ENCODE data around the gene LGR4. TPM values are rescaled to one million over a fixed set of nuclear protein-coding genes. Genes with fewer than 3 reads are reported as not detected.
A peak's percentile ranks its signal among the peaks of the same experiment; 100 is the strongest.

LGR4 gene
- total RNA-seq, 4 donors from 2014 or later, result 26.5 to 51.3 (median 31.9) TPM

GRCh38 chr11:27425814-27426213 is 46.8 kb downstream of the LGR4 start:
- WGBS, 2 donors, result 85 to 95% methylated on average over 2 of the region's 2 CpGs
- Histone ChIP-seq H3K4me1 (peaks cover 0 to 60% (median 3%) of the 10 kb centered on the region in 4 donors), H3K27me3 (no peaks in the 10 kb centered on the region), H3K27ac (no peak overlapping the region), H3K9me3 (no peaks in the 10 kb centered on the region), H3K4me3 (no peak overlapping the region), H3K36me3 (no peaks in the 10 kb centered on the region)
- TF ChIP-seq POLR2A (IDR thresholded peaks at IDR 0.05) (no peak), CTCF (IDR thresholded peaks at IDR 0.05) (no peak), EP300 (IDR thresholded peaks at IDR 0.05) (no peak)
- no peak for DNase-seq (ENCODE audit: low spot score in 2 of 2)

- peak in 1 of 2 donors; percentile 17 for DNase-seq (ENCODE audit: low spot score in 2 of 2)
- TF ChIP-seq POLR2A (IDR thresholded peaks at IDR 0.05), result no peak
- peak in 1 of 2 donors; percentile 23 for TF ChIP-seq EP300 (IDR thresholded peaks at IDR 0.05)
Measured at GRCh38 chr11:27423125-27423524, 49.5 kb downstream of the LGR4 start.

GRCh38 chr11:27421819-27422494 is 50.6 kb downstream of the LGR4 start:
- TF ChIP-seq POLR2A (IDR thresholded peaks at IDR 0.05), result no peak
- no peak for TF ChIP-seq EP300 (IDR thresholded peaks at IDR 0.05)
- TF ChIP-seq CTCF (IDR thresholded peaks at IDR 0.05), result no peak
- no peak overlapping the region for H3K4me3 ChIP-seq
- no peaks in the 10 kb centered on the region for H3K9me3 ChIP-seq
- DNase-seq (ENCODE audit: low spot score in 2 of 2), result no peak
- 47 to 51% methylated on average over 9 of the region's 9 CpGs for WGBS, 2 donors
- H3K4me1 ChIP-seq, result peaks cover 0 to 41% (median 3%) of the 10 kb centered on the region in 4 donors
- H3K36me3 ChIP-seq, result no peaks in the 10 kb centered on the region
- H3K27ac ChIP-seq, result peak overlapping the region in 3 of 4 donors; percentile 38 to 63 (median 51)
- H3K27me3 ChIP-seq, result no peaks in the 10 kb centered on the region

More at GRCh38 chr11:27423125-27423524, 49.5 kb downstream of the LGR4 start:
- H3K27me3 ChIP-seq, result no peaks in the 10 kb centered on the region
- 83% methylated on average over 4 of the region's 4 CpGs for WGBS, 2 donors
- no peaks in the 10 kb centered on the region for H3K9me3 ChIP-seq
- H3K4me3 ChIP-seq, result no peak overlapping the region
- no peaks in the 10 kb centered on the region for H3K36me3 ChIP-seq
- peak overlapping the region in 2 of 4 donors; percentile 51 to 63 for H3K27ac ChIP-seq
- H3K4me1 ChIP-seq, result peaks cover 0 to 50% (median 3%) of the 10 kb centered on the region in 4 donors

- DNase-seq (ENCODE audit: low spot score in 2 of 2), result no peak
- H3K27me3 ChIP-seq, result no peaks in the 10 kb centered on the region
- H3K9me3 ChIP-seq, result no peaks in the 10 kb centered on the region
- TF ChIP-seq CTCF (IDR thresholded peaks at IDR 0.05), result no peak
- no peak for TF ChIP-seq EP300 (IDR thresholded peaks at IDR 0.05)
- no peak for TF ChIP-seq POLR2A (IDR thresholded peaks at IDR 0.05)
- peak overlapping the region in 3 of 4 donors; percentile 38 to 63 (median 51) for H3K27ac ChIP-seq
- 60 to 73% methylated on average over 4 of the region's 4 CpGs for WGBS, 2 donors
- H3K4me3 ChIP-seq, result no peak overlapping the region
- H3K4me1 ChIP-seq, result peaks cover 0 to 35% (median 3%) of the 10 kb centered on the region in 4 donors
- H3K36me3 ChIP-seq, result no peaks in the 10 kb centered on the region
Measured at GRCh38 chr11:27420722-27421572, 51.6 kb downstream of the LGR4 start.

- H3K27me3 ChIP-seq, result no peaks in the 10 kb centered on the region
- 95 to 99% methylated on average over 4 of the region's 4 CpGs for WGBS, 2 donors
- H3K36me3 ChIP-seq, result no peaks in the 10 kb centered on the region
- DNase-seq (ENCODE audit: low spot score in 2 of 2), result no peak
- no peak overlapping the region for H3K27ac ChIP-seq
- no peaks in the 10 kb centered on the region for H3K9me3 ChIP-seq
- H3K4me1 ChIP-seq, result peaks cover 0 to 35% (median 3%) of the 10 kb centered on the region in 4 donors
- TF ChIP-seq CTCF (IDR thresholded peaks at IDR 0.05) (no peak), POLR2A (IDR thresholded peaks at IDR 0.05) (no peak), EP300 (IDR thresholded peaks at IDR 0.05) (no peak)
- H3K4me3 ChIP-seq, result no peak overlapping the region
Measured at GRCh38 chr11:27420217-27420616, 52.4 kb downstream of the LGR4 start.

All from tibial nerve (tissue), 4 donors.